ENCODE results near the gene DNASE1L2.
"Not testable (repeated sequence)": the region's sequence is repeated elsewhere in the genome, so short reads cannot be mapped to it uniquely, and the experiment has no call there.

DNASE1L2 gene

DNA sequence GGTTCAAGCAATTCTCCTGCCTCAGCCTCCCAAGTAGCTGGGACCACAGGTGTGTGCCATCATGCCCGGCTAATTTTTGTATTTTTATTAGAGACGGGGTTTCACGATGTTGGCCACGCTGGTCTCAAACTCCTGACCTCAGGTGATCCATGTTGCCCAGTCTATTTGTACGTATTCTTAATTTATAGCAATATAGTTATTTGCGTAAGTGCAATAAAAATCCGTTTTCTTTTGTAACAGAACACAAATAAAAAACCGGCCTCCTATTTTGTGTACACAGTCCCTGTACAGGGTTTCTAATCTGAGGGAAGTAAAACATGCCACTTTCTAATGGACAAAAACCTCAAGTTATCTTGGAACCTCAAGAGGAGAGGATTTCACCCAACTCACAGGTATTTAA lies 24.0 kb downstream of the DNASE1L2 start:
- in situ Hi-C loops (cut with MboI; ENCODE audit: low sequenced_read_pairs): no loop called here

DNA sequence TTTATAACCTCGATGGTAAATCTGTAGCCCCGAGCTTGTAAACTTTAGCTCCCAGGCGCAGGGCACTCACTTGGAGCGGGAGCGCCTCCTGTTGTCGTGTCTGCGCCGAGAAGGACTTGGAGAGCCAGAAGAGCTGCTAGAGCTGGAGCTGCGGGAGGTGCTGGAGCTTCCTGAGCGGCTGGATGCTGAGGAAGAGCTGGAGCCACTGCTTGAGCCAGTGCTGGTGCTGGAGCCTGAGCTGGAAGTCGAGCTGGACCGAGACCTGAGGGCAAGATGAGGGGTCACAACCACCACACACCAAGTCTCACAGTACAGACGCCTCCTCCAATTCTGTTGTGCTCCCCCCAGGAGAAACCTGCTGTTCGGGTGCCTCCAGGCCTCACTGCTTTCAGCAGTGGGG lies 26.8 kb downstream of the DNASE1L2 start:
- in situ Hi-C loops (cut with MboI; ENCODE audit: low sequenced_read_pairs): not testable (repeated sequence)

DNA sequence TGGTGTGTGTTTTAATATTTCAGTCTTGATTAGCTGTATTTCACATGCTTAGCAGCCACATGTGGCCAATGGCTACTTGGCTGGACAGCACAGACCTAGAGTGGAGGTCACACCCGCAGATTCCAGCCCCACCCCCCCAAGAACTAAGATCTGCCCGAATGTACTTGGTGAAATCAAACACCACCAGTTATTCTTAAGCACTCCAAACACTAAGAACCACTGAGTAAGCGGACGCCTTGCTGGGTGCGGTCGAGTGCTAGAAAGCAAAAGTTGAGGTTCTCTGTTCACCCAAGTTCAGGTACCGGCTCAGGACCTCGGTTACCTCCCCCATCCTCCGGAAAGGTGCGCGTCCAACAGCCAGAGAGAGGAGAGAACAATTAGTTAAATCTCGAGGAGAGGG lies 30.6 kb downstream of the DNASE1L2 start:
- in situ Hi-C loops (cut with MboI; ENCODE audit: low sequenced_read_pairs): not testable (repeated sequence)

DNA sequence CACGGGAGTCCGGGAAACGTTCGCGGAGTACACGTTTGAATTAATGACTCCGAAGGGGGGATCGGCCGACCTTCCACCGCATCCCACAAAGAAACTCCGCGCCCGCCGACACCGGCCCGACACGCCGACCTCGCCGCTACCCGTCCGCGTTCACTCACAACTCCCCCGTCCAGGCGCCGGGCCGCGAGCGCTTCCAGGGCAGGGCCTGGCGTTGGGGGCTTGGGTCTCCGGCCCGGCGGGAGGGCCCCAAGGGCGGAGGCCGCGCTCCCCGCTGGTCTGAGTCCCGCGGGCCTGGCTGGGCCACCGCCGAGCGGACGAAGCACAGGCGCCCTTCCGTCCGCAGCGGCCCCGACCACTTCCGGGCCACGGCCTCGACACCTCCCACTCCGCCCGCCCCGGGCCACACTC lies 31.3 kb downstream of the DNASE1L2 start:
- in situ Hi-C loops (cut with MboI; ENCODE audit: low sequenced_read_pairs): not testable (repeated sequence)

DNA sequence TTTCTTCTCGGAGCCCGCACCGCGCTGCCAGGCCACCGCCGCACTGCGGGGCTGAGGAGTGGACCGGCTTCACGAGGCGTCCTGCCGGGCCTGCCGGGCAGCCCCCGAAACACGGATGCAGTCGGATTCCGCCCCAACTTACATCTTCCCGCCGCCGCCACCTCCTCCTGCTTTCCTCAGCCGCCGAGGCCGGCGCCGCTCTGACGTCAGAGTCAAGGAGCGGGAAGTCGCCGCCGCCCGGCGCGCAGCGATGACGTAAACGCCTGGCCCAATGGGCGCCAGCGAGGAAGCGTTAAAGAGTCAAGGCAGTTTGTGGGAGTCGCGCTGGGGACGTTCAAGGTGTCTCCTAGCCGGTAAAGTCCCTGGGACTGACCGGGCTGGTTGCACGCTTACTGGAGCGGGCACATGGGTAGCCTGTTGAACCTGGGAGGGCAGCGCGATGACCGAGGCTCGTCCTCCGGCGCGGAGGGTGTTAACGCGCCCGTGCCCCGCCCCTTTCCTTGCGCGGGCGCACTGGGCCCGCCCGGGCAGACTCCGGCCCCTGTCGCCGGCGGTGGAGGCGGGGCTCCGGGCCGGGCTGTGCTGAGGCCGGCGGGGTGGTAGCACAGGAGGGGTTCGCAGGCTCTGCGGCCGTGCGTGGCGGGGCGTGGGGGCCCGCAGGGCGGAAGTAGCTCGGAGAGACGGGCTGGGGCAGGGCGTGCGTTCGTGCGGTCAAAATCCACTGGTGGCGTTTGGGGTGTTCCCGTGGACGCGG lies 31.8 kb downstream of the DNASE1L2 start, which contains the start of gene RNPS1:
TSS of gene RNPS1 (minus strand) at position 214 of the 754 bp plus-strand sequence. CDS start 3,483 bp downstream, outside the sequence.
- in situ Hi-C loops (cut with MboI; ENCODE audit: low sequenced_read_pairs): no loop called here

DNA sequence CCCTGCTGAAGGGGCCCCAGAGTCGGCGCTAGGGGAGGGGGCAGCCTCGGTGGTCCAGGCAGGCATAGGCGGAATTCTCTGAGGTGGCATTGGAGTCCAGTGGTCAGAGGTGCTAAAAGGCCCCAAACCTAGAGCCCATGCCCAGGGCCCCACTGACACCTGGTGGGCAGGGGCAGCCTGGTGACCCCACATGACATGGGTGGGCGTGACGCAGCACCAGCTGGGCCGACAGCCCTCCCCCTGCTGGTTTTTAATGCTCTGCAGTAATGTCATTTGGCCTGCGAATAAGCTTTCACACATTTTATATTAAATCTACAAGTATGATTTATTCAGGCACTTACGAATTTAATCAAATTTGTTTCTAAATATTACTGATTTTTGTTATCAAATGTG lies 33.8 kb downstream of the DNASE1L2 start:
- in situ Hi-C loops (cut with MboI; ENCODE audit: low sequenced_read_pairs): no loop called here

GRCh38 chr16:2270588-2271470 lies 34.6 kb downstream of the DNASE1L2 start:
- in situ Hi-C loops (cut with MboI; ENCODE audit: low sequenced_read_pairs): no loop called here

DNA sequence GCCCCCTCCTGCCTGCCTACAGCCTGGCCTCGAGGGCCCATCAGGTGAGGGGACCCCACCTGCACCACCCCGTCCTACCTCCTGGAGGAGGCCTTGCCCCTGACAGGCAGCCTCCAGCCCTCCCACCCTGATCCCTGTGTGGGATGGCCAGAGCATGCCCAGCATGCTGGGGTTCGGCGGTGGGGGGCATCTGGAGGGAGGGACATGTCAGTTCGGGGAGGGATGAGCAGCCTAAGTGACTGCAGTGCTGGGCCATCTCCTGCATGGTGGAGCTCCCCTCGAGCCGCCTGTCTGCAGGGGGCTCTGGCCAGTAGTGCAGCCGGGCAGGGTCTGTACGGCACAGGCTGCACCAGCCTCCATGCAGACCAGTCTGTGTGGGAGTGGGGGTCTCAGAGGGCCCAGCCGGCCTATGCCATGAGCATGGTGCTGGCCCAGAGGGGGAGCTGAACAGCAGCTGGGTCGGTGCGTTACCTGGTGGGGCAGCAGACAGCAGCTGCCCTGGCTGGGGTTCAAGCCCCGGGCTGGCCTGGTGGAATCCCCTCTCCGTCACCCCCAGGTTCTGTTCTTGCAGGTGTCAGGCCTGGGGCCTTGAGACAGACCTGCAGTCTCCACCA lies 35.7 kb downstream of the DNASE1L2 start:
- in situ Hi-C loops (cut with MboI; ENCODE audit: low sequenced_read_pairs): no loop called here

- in situ Hi-C loops (cut with MboI; ENCODE audit: low sequenced_read_pairs): no loop called here
Measured at GRCh38 chr16:2273484-2273883, 37.2 kb downstream of the DNASE1L2 start.

DNA sequence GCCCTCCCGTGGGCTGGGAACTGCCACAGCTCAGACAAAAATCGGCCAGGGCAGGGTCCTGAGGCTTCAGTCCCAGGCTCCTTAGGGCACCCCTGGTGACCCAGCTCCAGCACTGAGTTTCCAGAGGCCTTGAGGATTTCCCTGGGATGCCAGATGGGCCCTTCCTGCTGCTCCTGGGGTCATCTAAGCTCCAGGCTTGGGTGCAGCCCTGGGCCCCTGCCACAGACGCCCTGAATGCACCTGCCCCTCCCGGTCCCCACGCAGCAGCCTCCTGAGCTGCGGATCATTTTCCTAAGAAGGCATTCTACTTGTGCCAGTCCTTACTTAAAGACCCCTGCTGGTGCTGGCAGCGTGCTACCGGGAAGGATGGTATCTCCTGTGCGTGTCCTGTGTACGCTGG lies 37.7 kb downstream of the DNASE1L2 start:
- in situ Hi-C loops (cut with MboI; ENCODE audit: low sequenced_read_pairs): no loop called here

GRCh38 chr16:2275476-2276367 lies 39.5 kb downstream of the DNASE1L2 start:
- in situ Hi-C loops (cut with MboI; ENCODE audit: low sequenced_read_pairs): no loop called here

GRCh38 chr16:2276368-2277195 lies 40.3 kb downstream of the DNASE1L2 start:
- in situ Hi-C loops (cut with MboI; ENCODE audit: low sequenced_read_pairs): no loop called here

DNA sequence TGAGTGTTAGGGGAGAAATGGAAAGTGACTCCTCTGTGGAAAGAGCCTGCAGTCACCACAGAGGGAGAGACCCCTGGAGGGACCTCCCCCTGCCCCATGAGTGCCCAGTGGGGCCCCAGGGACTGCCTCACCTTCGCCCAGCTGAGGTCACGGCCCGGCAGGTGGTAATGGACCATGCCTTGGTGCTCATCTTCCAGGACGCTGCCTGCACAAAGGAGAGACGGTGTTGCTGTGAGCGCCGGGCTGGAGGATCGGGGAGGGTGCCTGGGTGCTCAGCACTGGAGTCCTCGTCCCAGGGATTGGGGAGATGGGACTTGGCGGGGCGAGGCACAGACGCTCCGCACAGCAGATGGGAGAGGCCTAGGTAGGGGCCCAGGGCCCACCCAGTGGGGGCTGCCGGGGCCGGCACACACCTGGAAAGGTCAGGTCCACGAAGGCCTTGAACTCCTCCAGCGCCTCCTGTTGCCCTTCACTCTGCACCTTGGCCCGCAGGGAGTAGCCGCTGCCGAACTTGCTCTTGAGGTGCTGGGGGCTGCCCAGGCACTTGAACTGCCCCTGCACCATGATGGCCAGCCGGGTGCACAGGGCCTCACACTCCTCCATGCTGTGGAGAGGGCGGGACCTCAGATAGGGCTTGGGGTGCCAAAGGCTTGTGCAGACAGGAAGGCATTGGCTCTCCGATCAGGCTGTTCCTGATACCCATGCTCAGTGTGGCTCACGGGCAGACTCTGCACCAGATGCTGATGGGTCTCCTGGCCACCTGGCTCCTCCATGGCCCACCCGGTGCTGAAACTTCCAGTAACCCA lies 41.4 kb downstream of the DNASE1L2 start:
- in situ Hi-C loops (cut with MboI; ENCODE audit: low sequenced_read_pairs): no loop called here

DNA sequence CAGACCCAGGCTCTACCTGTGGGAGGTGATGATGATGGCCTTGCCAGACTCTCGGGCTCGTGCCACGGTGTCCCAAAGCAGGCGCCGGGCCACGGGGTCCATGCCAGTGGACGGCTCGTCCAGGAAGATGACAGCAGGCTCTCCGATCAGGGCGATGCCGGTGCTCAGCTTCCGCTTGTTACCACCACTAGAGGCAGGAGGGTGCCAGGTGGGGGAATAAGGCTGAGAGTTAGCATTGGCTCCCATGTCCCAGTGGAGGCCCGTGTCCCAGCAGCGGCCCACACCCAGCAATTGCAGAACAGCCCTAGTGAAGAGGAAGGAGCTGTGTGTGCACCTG lies 42.0 kb downstream of the DNASE1L2 start:
- in situ Hi-C loops (cut with MboI; ENCODE audit: low sequenced_read_pairs): no loop called here

DNA sequence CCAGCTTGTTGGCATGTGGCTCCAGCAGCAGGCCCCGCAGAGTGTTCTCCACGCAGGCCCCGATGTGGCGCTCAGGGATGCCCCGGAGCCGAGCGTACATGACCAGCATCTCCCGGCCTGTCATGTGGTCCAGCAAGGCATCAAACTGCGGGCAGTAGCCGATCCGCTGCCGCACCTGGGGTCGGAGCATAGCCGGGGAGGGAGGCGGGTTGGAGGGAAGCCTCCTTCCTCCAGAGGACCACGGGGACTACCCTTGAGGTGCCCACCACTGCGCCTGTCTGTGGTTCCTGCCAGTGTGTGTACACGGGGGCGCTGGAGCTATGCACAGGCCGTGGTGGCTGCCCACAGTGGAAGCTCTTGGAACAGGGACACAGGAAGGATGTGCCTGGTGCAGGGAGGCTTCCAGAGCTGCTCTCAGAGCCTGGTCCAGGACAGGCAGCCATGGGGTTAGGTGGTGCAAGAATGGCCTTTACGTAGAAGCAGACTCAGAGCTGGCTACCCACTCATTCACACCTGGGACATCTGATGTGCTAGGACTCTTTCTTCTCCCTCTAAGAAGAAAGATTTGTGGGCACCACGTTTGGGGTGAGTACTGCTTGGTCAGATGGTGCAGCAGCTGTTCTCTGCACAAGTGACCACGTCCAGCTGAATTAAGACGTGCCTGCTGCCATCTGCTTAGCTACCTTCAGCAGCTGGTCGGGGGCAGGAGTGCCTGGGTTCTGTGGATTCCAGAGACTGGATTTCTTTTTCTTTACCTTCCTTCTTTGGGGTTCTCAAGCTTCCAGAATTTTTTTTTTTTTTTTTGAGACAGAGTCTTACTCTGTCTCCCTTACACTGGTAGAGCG lies 42.9 kb downstream of the DNASE1L2 start:
- in situ Hi-C loops (cut with MboI; ENCODE audit: low sequenced_read_pairs): no loop called here

DNA sequence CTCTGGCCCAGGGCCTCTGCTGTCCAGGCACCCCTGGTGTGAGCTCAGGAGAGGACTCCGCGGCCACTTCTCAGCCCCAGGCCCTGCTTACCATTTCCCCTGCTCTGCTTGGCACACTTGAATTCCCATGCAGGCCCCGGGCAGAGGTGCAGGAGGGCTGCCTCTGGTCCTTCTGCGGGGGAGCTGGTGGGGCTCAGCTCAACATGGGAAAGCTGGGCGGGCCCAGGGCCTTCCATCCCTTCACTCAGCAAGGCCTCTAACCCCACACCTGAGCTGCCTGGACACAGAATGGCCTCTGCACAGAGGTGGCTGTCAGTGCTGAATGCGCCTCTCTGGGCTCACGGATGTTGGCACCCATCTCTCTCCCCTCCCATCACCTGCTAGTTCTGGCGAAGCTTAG lies 44.2 kb downstream of the DNASE1L2 start:
- in situ Hi-C loops (cut with MboI; ENCODE audit: low sequenced_read_pairs): no loop called here

DNA sequence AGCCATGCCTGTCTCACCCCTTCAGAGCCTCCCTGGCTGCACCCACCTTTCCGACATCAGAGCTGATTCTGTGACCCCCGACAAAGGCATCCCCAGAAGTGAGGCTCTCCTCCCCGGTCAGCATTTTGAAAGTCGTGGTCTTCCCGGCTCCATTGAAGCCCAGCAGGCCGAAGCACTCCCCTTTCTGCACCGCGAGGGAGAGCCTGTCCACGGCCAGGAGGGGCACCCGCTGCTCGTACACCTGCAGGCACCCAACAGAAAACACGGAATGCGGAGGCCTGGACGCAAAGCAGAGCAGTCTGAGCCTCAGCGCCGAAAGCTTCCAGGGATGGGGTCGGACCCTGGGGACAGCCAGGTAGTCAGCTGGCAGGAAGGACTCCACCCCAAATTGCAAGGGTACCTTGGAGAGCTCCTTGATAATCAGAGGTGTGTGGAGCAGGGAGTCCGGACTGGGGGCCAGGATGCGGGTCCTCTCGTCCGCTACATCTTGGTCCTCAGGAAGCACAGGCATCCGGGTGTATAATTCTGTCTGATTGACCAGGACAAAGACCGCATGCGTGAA lies 44.8 kb downstream of the DNASE1L2 start:
- in situ Hi-C loops (cut with MboI; ENCODE audit: low sequenced_read_pairs): no loop called here

DNA sequence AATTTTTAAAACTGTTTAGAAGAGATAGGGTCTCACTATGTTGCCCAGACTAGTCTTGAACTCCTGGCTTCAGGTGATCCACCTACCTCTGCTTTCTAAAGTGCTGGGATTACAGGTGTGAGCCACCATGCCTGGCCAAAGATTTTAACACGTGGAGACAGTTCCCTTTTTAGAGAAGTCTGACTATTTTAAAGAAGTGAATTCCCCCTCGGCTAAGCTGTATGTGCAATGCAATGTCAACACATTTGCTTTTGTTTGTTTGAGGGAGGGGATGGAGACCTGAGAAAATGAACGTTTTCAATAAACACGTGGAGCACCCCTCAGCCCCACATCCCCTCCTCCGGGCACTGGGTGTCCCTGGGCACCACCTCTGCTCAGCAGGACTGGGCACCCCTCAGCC lies 46.0 kb downstream of the DNASE1L2 start:
- in situ Hi-C loops (cut with MboI; ENCODE audit: low sequenced_read_pairs): no loop called here
